Activated naive CD8-positive, alpha-beta T cell (primary cell): Measurements from ENCODE around the gene TBC1D16.
A peak's percentile ranks its signal among the peaks of the same experiment; 100 is the strongest.

Experiments
- H3K27ac Mint-ChIP-seq: one replicate; pipeline ENCODE4 v1.8.0; 2021; ENCODE audit warnings: mixed read lengths
- H3K27me3 Mint-ChIP-seq: one replicate; pipeline ENCODE4 v1.8.0; 2021; ENCODE audit warnings: mixed read lengths
- H3K36me3 Mint-ChIP-seq: one replicate; pipeline ENCODE4 v1.8.0; 2021; ENCODE audit warnings: mixed read lengths
- H3K4me1 Mint-ChIP-seq: one replicate; pipeline ENCODE4 v1.8.0; 2021; ENCODE audit warnings: low read depth, mixed read lengths
- H3K4me3 Mint-ChIP-seq: one replicate; pipeline ENCODE4 v1.8.0; 2021; ENCODE audit warnings: mild to moderate bottlenecking, mixed read lengths
- H3K9me3 Mint-ChIP-seq: one replicate; pipeline ENCODE4 v1.8.0; 2021; ENCODE audit warnings: low read depth, mixed read lengths

The TBC1D16 gene, protein sequence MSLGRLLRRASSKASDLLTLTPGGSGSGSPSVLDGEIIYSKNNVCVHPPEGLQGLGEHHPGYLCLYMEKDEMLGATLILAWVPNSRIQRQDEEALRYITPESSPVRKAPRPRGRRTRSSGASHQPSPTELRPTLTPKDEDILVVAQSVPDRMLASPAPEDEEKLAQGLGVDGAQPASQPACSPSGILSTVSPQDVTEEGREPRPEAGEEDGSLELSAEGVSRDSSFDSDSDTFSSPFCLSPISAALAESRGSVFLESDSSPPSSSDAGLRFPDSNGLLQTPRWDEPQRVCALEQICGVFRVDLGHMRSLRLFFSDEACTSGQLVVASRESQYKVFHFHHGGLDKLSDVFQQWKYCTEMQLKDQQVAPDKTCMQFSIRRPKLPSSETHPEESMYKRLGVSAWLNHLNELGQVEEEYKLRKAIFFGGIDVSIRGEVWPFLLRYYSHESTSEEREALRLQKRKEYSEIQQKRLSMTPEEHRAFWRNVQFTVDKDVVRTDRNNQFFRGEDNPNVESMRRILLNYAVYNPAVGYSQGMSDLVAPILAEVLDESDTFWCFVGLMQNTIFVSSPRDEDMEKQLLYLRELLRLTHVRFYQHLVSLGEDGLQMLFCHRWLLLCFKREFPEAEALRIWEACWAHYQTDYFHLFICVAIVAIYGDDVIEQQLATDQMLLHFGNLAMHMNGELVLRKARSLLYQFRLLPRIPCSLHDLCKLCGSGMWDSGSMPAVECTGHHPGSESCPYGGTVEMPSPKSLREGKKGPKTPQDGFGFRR

GRCh38 chr17:80035687-80035936 is at the start of gene TBC1D16:
Gene TBC1D16, minus strand, starts transcription at chr17:80035872. Its CDS starts 22,325 bp downstream, at chr17:80013547.
- H3K27ac Mint-ChIP-seq: peak within 1 kb of the TSS; percentile 76
- no peaks in the 10 kb centered on the region for H3K9me3 Mint-ChIP-seq
- H3K36me3 Mint-ChIP-seq: no peaks in the 10 kb centered on the region
- H3K4me1 Mint-ChIP-seq: peaks cover 11% of the 10 kb centered on the region
- H3K4me3 Mint-ChIP-seq: peak within 1 kb of the TSS; percentile 91
- H3K27me3 Mint-ChIP-seq: peaks cover 3% of the 10 kb centered on the region

- H3K9me3 Mint-ChIP-seq: no peaks in the 10 kb centered on the region
- H3K36me3 Mint-ChIP-seq: no peaks in the 10 kb centered on the region
- H3K4me1 Mint-ChIP-seq: peaks cover 3% of the 10 kb centered on the region
- no peak overlapping the region for H3K4me3 Mint-ChIP-seq
- H3K27me3 Mint-ChIP-seq: no peaks in the 10 kb centered on the region
- no peak overlapping the region for H3K27ac Mint-ChIP-seq
Measured at GRCh38 chr17:80084773-80085172, 49.1 kb upstream of the TBC1D16 start.

- Mint-ChIP-seq H3K36me3 (no peaks in the 10 kb centered on the region), H3K9me3 (no peaks in the 10 kb centered on the region), H3K27ac (no peak overlapping the region), H3K4me1 (peaks cover 3% of the 10 kb centered on the region), H3K4me3 (no peak overlapping the region), H3K27me3 (peaks cover 6% of the 10 kb centered on the region)
Measured at GRCh38 chr17:80083136-80083661, 47.5 kb upstream of the TBC1D16 start.

- peaks cover 3% of the 10 kb centered on the region for H3K4me1 Mint-ChIP-seq
- H3K27ac Mint-ChIP-seq: no peak overlapping the region
- H3K4me3 Mint-ChIP-seq: no peak overlapping the region
- peaks cover 6% of the 10 kb centered on the region for H3K27me3 Mint-ChIP-seq
- no peaks in the 10 kb centered on the region for H3K9me3 Mint-ChIP-seq
- no peaks in the 10 kb centered on the region for H3K36me3 Mint-ChIP-seq
Measured at GRCh38 chr17:80082403-80083135, 46.9 kb upstream of the TBC1D16 start.

DNA sequence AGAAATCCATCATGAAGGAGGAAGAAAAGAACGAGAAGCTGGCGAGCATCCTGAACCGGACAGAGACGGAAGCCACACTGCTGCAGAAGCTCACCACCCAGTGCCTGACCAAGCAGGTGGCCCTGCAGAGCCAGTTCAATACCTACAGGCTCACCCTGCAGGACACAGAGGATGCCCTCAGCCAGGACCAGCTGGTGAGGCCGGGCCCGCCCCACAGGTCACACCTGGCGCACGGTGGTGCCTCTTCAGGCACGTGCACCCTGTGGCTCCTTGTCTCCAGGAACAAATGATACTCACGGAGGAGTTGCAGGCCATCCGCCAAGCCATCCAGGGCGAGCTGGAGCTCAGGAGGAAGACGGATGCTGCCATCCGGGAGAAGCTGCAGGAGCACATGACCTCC is 45.9 kb upstream of the TBC1D16 start:
- Mint-ChIP-seq H3K4me3 (no peak overlapping the region), H3K4me1 (peaks cover 3% of the 10 kb centered on the region), H3K9me3 (no peaks in the 10 kb centered on the region), H3K36me3 (no peaks in the 10 kb centered on the region), H3K27ac (no peak overlapping the region), H3K27me3 (peaks cover 7% of the 10 kb centered on the region)

GRCh38 chr17:80080081-80080480 is 44.4 kb upstream of the TBC1D16 start:
- Mint-ChIP-seq H3K4me3 (no peak overlapping the region), H3K36me3 (no peaks in the 10 kb centered on the region), H3K27me3 (peaks cover 7% of the 10 kb centered on the region), H3K9me3 (no peaks in the 10 kb centered on the region), H3K27ac (no peak overlapping the region), H3K4me1 (peaks cover 3% of the 10 kb centered on the region)

DNA sequence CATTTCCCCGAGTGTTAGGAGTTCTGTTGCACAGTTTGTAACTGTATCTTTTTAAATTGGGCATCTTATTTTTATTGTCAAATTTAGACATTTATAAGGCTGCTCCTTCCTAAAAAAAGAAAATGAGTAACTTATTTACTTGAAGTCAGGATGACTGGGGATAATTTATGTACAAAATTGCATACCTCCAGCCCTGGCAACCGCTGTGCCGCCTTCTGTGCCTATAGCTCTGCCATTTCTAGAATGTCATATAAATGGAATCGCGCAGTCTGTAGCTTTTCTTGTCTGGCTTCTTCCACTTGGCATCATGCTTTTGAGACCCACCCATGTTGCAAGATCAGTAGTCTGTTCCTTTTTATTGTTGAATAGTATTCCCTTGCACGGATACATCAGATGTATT is 36.7 kb upstream of the TBC1D16 start:
- no peak overlapping the region for H3K27ac Mint-ChIP-seq
- H3K27me3 Mint-ChIP-seq: peaks cover under 1% of the 10 kb centered on the region
- H3K9me3 Mint-ChIP-seq: no peaks in the 10 kb centered on the region
- H3K4me1 Mint-ChIP-seq: peaks cover 6% of the 10 kb centered on the region
- no peak overlapping the region for H3K4me3 Mint-ChIP-seq
- H3K36me3 Mint-ChIP-seq: no peaks in the 10 kb centered on the region

GRCh38 chr17:80071116-80071841 is 35.6 kb upstream of the TBC1D16 start:
- Mint-ChIP-seq H3K9me3 (no peaks in the 10 kb centered on the region), H3K27ac (no peak overlapping the region), H3K27me3 (no peaks in the 10 kb centered on the region), H3K36me3 (no peaks in the 10 kb centered on the region), H3K4me1 (peaks cover 6% of the 10 kb centered on the region), H3K4me3 (no peak overlapping the region)

- H3K27ac Mint-ChIP-seq: no peak overlapping the region
- no peak overlapping the region for H3K4me3 Mint-ChIP-seq
- no peaks in the 10 kb centered on the region for H3K27me3 Mint-ChIP-seq
- H3K36me3 Mint-ChIP-seq: no peaks in the 10 kb centered on the region
- H3K9me3 Mint-ChIP-seq: no peaks in the 10 kb centered on the region
- H3K4me1 Mint-ChIP-seq: peaks cover 6% of the 10 kb centered on the region
Measured at GRCh38 chr17:80070375-80071115, 34.9 kb upstream of the TBC1D16 start.

DNA sequence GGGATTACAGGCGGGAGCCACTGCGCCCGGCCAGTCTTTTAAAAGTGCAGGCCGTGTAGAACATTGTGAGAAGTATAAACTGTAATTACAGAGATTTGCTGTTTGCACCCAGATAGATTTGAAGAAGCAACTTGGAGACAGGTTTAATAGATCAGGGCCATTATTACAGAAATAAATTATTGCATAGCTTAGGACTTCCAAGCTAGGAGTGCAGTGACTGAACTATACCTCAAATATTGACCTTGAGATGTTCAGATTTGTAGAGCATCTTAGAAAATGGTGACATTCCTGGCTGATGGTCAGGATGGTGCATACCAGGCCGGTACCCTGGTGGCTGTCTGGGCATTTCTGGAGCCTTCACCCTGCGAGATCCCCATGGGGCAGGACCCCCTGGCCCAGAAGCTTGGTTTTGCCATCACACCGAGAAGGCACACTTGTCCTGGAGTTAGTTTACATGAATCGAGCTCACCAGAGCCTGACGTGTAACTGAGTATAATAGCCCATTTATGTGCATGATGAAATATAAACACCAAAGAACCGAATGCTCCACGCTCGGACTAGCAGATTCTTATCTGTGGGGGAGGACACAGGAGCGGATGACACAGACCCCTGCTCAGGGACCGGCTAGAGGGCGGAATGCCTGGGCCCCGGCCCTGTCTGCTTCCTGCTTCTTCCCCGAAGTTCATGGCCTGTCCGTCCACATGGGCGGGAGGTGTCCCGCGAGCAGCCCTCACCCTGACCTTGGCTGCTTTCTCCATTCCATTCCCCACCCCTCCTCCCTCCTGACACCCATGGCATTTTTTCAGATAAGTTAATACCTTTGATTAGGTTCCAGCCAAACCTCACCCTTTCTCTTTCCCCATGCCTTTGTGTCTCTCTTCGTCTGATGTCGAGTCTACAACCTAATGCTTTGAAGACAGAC is 32.9 kb upstream of the TBC1D16 start:
- H3K36me3 Mint-ChIP-seq: no peaks in the 10 kb centered on the region
- no peaks in the 10 kb centered on the region for H3K27me3 Mint-ChIP-seq
- H3K9me3 Mint-ChIP-seq: no peaks in the 10 kb centered on the region
- no peak overlapping the region for H3K4me3 Mint-ChIP-seq
- no peak overlapping the region for H3K27ac Mint-ChIP-seq
- H3K4me1 Mint-ChIP-seq: peaks cover 6% of the 10 kb centered on the region

DNA sequence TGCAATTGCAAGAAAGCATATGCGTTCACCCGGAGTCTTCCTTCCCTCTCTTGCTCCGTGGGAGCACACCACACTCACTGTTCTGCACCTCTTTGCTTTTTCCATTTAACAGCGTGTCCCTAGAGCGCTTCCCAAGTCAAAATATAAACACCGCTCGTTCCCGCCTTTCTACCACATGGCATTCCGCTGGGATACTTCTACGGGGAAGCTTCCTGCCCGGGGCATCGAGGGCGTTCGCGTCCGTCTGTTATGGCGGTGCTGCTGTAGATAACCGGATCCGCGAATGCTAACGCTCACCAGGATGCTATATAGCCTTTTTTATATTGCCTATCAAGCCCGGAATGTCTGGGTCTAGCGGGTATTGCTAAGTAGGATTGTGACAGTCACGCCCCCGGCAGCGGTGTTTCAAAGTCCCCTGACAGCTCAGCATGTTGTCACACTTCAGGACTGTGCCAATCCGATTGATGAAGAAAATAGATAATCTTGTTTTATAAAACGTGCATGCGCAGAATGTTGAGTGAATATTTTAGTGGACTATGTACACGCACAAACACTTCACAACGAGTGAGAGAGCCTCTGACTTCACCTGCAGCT is 31.8 kb upstream of the TBC1D16 start:
- H3K9me3 Mint-ChIP-seq: no peaks in the 10 kb centered on the region
- H3K27me3 Mint-ChIP-seq: no peaks in the 10 kb centered on the region
- H3K27ac Mint-ChIP-seq: no peak overlapping the region
- H3K4me1 Mint-ChIP-seq: peaks cover 6% of the 10 kb centered on the region
- H3K36me3 Mint-ChIP-seq: no peaks in the 10 kb centered on the region
- H3K4me3 Mint-ChIP-seq: no peak overlapping the region

DNA sequence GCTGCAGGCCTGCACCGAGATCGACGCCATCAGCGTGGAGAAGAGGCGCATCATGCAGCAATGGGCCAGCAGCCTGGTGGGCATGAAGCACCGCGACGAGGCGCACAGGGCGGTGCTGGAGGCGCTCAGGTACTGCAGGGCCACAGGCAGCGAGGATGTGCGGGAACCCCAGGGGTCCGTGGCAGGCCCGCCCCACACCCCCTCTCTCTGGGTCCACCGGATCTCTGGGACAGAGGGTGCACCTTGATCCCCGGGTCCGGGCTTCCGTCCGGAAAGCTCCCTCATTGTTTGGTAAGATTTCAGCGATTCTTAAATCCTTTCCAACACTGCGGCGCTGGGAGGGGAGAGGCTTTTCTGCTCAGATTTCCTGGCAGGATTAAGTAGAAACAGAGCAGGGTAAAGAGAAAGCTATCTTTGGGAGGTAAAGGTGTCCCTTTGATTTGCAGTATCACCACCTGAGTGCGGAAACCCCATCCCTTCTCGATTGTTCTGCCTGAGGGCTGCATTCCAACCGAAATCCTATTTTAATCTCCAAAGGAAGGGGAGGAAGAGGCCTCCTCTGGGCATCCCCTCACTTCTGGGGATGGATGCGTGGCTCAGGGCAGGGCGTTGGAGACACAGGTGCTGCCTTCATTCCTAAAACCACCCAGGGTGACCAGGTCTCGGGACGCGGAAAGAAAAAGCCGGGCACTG is 30.0 kb upstream of the TBC1D16 start:
- Mint-ChIP-seq H3K36me3 (no peaks in the 10 kb centered on the region), H3K27me3 (no peaks in the 10 kb centered on the region), H3K4me1 (no peaks in the 10 kb centered on the region), H3K4me3 (no peak overlapping the region), H3K27ac (no peak overlapping the region), H3K9me3 (no peaks in the 10 kb centered on the region)
